H9 (cell line): ENCODE measurements around the gene PLG. TPM values are rescaled to one million over a fixed set of nuclear protein-coding genes. Genes with fewer than 3 reads are reported as not detected.

Source experiments
- DNase-seq: peaks from one replicate; pipeline ENCODE4 v3.0.0-alpha.2; 2017
- H2AFZ ChIP-seq: one replicate; pipeline ENCODE4 v1.6.1; 2013; ENCODE audit warnings: mild to moderate bottlenecking, low read length, control low read depth, moderate library complexity
- H2AK5ac ChIP-seq: 2 replicates; pipeline ENCODE4 v1.6.1; 2013; ENCODE audit warnings: low read length, control low read depth, mixed read lengths; ENCODE audit not compliant: insufficient read length
- H2BK120ac ChIP-seq: one replicate; pipeline ENCODE4 v1.6.1; 2013; ENCODE audit warnings: low read depth, mild to moderate bottlenecking, low read length, control low read depth, inconsistent platforms; ENCODE audit not compliant: poor library complexity, severe bottlenecking
- H2BK12ac ChIP-seq: 2 replicates; pipeline ENCODE4 v1.6.1; 2013; ENCODE audit warnings: low read length, control low read depth, mixed read lengths, low read depth; ENCODE audit not compliant: insufficient read length
- H2BK15ac ChIP-seq: 2 replicates; pipeline ENCODE4 v1.6.1; 2013; ENCODE audit warnings: low read depth, low read length, control low read depth
- H2BK20ac ChIP-seq: one replicate; pipeline ENCODE4 v1.6.1; 2013; ENCODE audit warnings: low read depth, mild to moderate bottlenecking, low read length, control low read depth, inconsistent platforms; ENCODE audit not compliant: poor library complexity, severe bottlenecking
- H2BK5ac ChIP-seq: 2 replicates; pipeline ENCODE4 v1.6.1; 2013; ENCODE audit warnings: low read length, control low read depth, mixed read lengths; ENCODE audit not compliant: insufficient read length
- H3K14ac ChIP-seq: 2 replicates; pipeline ENCODE4 v1.6.1; 2013; ENCODE audit warnings: low read length, control low read depth; ENCODE audit not compliant: insufficient read depth
- H3K18ac ChIP-seq: 2 replicates; pipeline ENCODE4 v1.6.1; 2013; ENCODE audit warnings: low read depth, mild to moderate bottlenecking, mixed read lengths, low read length, control low read depth; ENCODE audit not compliant: insufficient read length
- H3K23ac ChIP-seq: 2 replicates; pipeline ENCODE4 v1.6.1; 2013; ENCODE audit warnings: low read length, control low read depth, mixed read lengths, low read depth; ENCODE audit not compliant: insufficient read length
- H3K23me2 ChIP-seq: 2 replicates; pipeline ENCODE4 v1.6.1; 2013; ENCODE audit warnings: low read depth, mild to moderate bottlenecking, mixed read lengths, low read length, control low read depth; ENCODE audit not compliant: insufficient read length, poor library complexity, severe bottlenecking
- H3K27ac ChIP-seq: 2 replicates; pipeline ENCODE4 v1.5.1; 2013; ENCODE audit warnings: low read length, control low read depth, mixed read lengths, low read depth; ENCODE audit not compliant: insufficient read length
- H3K27me3 ChIP-seq: 2 replicates; pipeline ENCODE4 v1.6.1; 2013; ENCODE audit warnings: low read length, control low read depth, inconsistent platforms; ENCODE audit not compliant: insufficient read depth
- H3K4ac ChIP-seq: 2 replicates; pipeline ENCODE4 v1.6.1; 2013; ENCODE audit warnings: low read depth, mild to moderate bottlenecking, control low read depth, inconsistent platforms, low read length, moderate library complexity
- H3K4me1 ChIP-seq: 2 replicates; pipeline ENCODE4 v1.6.1; 2013; ENCODE audit warnings: low read length, control low read depth, inconsistent platforms; ENCODE audit not compliant: insufficient read depth
- H3K4me2 ChIP-seq: 2 replicates; pipeline ENCODE4 v1.6.1; 2013; ENCODE audit warnings: low read length, control low read depth, mixed read lengths; ENCODE audit not compliant: insufficient read length, insufficient read depth
- H3K56ac ChIP-seq: 2 replicates; pipeline ENCODE4 v1.6.1; 2013; ENCODE audit warnings: low read depth, mild to moderate bottlenecking, mixed read lengths, low read length, control low read depth; ENCODE audit not compliant: insufficient read length
- H3K79me1 ChIP-seq: 2 replicates; pipeline ENCODE4 v1.6.1; 2013; ENCODE audit warnings: low read depth, mild to moderate bottlenecking, moderate library complexity, low read length, control low read depth, inconsistent platforms; ENCODE audit not compliant: insufficient read depth, poor library complexity, severe bottlenecking
- H3K79me2 ChIP-seq: 2 replicates; pipeline ENCODE4 v1.6.1; 2013; ENCODE audit warnings: low read length, control low read depth, inconsistent platforms; ENCODE audit not compliant: insufficient read depth
- H3K9ac ChIP-seq: 2 replicates; pipeline ENCODE4 v1.6.1; 2013; ENCODE audit warnings: low read length, control low read depth, mixed read lengths; ENCODE audit not compliant: insufficient read length; ENCODE audit errors: extremely low read depth
- H3K9me3 ChIP-seq: one replicate; pipeline ENCODE4 v1.6.1; 2013; ENCODE audit warnings: low read depth, low read length, inconsistent platforms; ENCODE audit not compliant: control insufficient read depth
- H3T11ph ChIP-seq: one replicate; pipeline ENCODE4 v1.6.1; 2013; ENCODE audit warnings: mild to moderate bottlenecking, low read length, control low read depth, inconsistent platforms
- H4K20me1 ChIP-seq: one replicate; pipeline ENCODE4 v1.6.1; 2013; ENCODE audit not compliant: control insufficient read depth, insufficient read length, insufficient read depth
- H4K5ac ChIP-seq: 2 replicates; pipeline ENCODE4 v1.6.1; 2013; ENCODE audit warnings: low read depth, mild to moderate bottlenecking, mixed read lengths, low read length, control low read depth; ENCODE audit not compliant: insufficient read length
- H4K8ac ChIP-seq: replicated peaks from 2 replicates; pipeline ENCODE4 v1.6.1; 2013; ENCODE audit warnings: low read length, control low read depth, mixed read lengths, low read depth; ENCODE audit not compliant: insufficient read length
- H4K91ac ChIP-seq: 2 replicates; pipeline ENCODE4 v1.6.1; 2013; ENCODE audit warnings: low read depth, mild to moderate bottlenecking, moderate library complexity, mixed read lengths, low read length, control low read depth; ENCODE audit not compliant: insufficient read length
- H3K27ac Mint-ChIP-seq, 3 experiments: 2 replicates in 2 of 3; 3 replicates in 1 of 3; pipeline ENCODE4 v1.8.0; 2020 to 2021; ENCODE audit warnings: mixed read lengths in 3 of 3, mild to moderate bottlenecking in 1 of 3, moderate library complexity in 1 of 3
- H3K27me3 Mint-ChIP-seq: 2 replicates; pipeline ENCODE4 v1.8.0; 2021; ENCODE audit warnings: low read depth, mild to moderate bottlenecking, moderate library complexity, mixed read lengths
- H3K36me3 Mint-ChIP-seq, 3 experiments: 2 replicates in 2 of 3; 3 replicates in 1 of 3; pipeline ENCODE4 v1.8.0; 2020 to 2021; ENCODE audit warnings: low read depth in 3 of 3, mixed read lengths in 3 of 3; ENCODE audit not compliant: insufficient read depth in 1 of 3
- H3K4me1 Mint-ChIP-seq, 2 experiments: 2 replicates each; pipeline ENCODE4 v1.8.0; 2020; ENCODE audit warnings: mixed read lengths in 2 of 2
- H3K4me3 Mint-ChIP-seq, 2 experiments: 2 replicates in 1 of 2; 3 replicates in 1 of 2; pipeline ENCODE4 v1.8.0; 2020 to 2021; ENCODE audit warnings: mild to moderate bottlenecking in 2 of 2, mixed read lengths in 2 of 2, moderate library complexity in 1 of 2
- H3K9me3 Mint-ChIP-seq, 2 experiments: 2 replicates in 1 of 2; 3 replicates in 1 of 2; pipeline ENCODE4 v1.8.0; 2020; ENCODE audit warnings: mild to moderate bottlenecking in 2 of 2, mixed read lengths in 2 of 2, moderate library complexity in 1 of 2
- WGBS: extraction: QIAGEN DNeasy Blood & Tissue Kit; methylation state at CpG from one replicate; pipeline ENCODE4 v1.1.7; 2013; ENCODE audit warnings: missing lambda C conversion rate, low lambda C conversion rate, mixed read lengths; ENCODE audit not compliant: insufficient read length; ENCODE audit errors: extremely low coverage; 5-methylcytosine and 5-hydroxymethylcytosine counted together
- total RNA-seq: library from RNA; stranded (reverse); gene quantifications from 2 replicates; pipeline ENCODE4 v1.2.1, GENCODE V29; 2021
- TF ChIP-seq, protein P1 (sequence below): fragments of 200-600 bp; sonication (generic); conservative IDR thresholded peaks from 3 replicates; pipeline ENCODE4 v1.8.0; 2021; ENCODE audit warnings: antibody characterized with exemption, mild to moderate bottlenecking

PLG gene
- total RNA-seq, 1 experiment from 2014 or later = not detected

GRCh38 chr6:160766657-160766988 is 64.6 kb downstream of the PLG start:
- Histone ChIP-seq H3K56ac (no peak overlapping the region), H3K9me3 (no peaks in the 10 kb centered on the region), H3K23me2 (no peaks in the 10 kb centered on the region), H3K23ac (no peak overlapping the region), H3K4ac (no peak overlapping the region), H2BK15ac (no peak overlapping the region), H3K79me2 (no peaks in the 10 kb centered on the region), H3K79me1 (no peaks in the 10 kb centered on the region), H4K91ac (no peak overlapping the region), H3K9ac (no peak overlapping the region), H2AFZ (no peak overlapping the region), H2BK120ac (no peak overlapping the region), H3K27me3 (no peaks in the 10 kb centered on the region; the same call in 1 of the 2 replicates), H3K14ac (no peak overlapping the region), H4K8ac (no peak overlapping the region), H2BK5ac (no peak overlapping the region), H2BK12ac (no peak overlapping the region), H2BK20ac (no peak overlapping the region), H3K4me2 (peak overlapping the region; percentile 57), H3K4me1 (no peaks in the 10 kb centered on the region), H3K18ac (no peak overlapping the region), H2AK5ac (no peak overlapping the region), H3T11ph (no peak overlapping the region), H3K27ac (no peak overlapping the region), H4K5ac (no peak overlapping the region), H4K20me1 (no peaks in the 10 kb centered on the region)
- no peak for DNase-seq
- peaks cover 23% of the 10 kb centered on the region for H3K27me3 Mint-ChIP-seq
- H3K4me3 Mint-ChIP-seq = peak overlapping the region; percentile 83 to 90
- no CpG with 5 or more reads among the region's 7 CpGs for WGBS
- H3K36me3 Mint-ChIP-seq = peaks cover 0 to 9% (median 3%) of the 10 kb centered on the region in 3 experiments; a peak in 4 of 7 replicates
- no peak overlapping the region for H3K27ac Mint-ChIP-seq
- TF ChIP-seq, protein P1, sequence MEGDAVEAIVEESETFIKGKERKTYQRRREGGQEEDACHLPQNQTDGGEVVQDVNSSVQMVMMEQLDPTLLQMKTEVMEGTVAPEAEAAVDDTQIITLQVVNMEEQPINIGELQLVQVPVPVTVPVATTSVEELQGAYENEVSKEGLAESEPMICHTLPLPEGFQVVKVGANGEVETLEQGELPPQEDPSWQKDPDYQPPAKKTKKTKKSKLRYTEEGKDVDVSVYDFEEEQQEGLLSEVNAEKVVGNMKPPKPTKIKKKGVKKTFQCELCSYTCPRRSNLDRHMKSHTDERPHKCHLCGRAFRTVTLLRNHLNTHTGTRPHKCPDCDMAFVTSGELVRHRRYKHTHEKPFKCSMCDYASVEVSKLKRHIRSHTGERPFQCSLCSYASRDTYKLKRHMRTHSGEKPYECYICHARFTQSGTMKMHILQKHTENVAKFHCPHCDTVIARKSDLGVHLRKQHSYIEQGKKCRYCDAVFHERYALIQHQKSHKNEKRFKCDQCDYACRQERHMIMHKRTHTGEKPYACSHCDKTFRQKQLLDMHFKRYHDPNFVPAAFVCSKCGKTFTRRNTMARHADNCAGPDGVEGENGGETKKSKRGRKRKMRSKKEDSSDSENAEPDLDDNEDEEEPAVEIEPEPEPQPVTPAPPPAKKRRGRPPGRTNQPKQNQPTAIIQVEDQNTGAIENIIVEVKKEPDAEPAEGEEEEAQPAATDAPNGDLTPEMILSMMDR = no peak
- peaks cover 10 to 21% of the 10 kb centered on the region in 2 experiments for H3K4me1 Mint-ChIP-seq
- peaks cover 8 to 12% of the 10 kb centered on the region in 2 experiments for H3K9me3 Mint-ChIP-seq
